ENCODE measurements around the gene WASF3.

The WASF3 gene

DNA sequence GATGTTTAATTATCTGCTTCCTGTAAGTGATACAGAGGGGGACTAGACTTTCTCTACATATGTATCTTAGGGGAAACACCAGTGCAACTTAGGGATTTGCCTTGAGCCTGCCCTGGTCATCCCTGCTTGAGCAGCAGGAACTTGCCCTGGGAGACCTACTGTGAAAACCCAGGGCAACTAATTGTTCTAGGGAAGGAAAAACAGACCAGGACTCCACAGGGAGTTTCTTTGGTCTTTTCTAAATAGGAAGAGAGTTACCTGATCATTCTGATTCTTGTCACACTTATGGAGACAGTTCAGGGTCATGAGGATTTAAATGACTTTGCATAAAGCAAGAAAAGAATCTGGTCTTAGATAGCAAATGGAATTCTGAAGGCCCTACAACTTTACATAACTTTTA is 89.1 kb downstream of the WASF3 start:
- Mint-ChIP-seq H3K27ac (peak overlapping the region in 1 of 3 experiments; percentile 21), H3K9me3 (peaks cover 20% of the 10 kb centered on the region), H3K4me1 (no peaks in the 10 kb centered on the region)

DNA sequence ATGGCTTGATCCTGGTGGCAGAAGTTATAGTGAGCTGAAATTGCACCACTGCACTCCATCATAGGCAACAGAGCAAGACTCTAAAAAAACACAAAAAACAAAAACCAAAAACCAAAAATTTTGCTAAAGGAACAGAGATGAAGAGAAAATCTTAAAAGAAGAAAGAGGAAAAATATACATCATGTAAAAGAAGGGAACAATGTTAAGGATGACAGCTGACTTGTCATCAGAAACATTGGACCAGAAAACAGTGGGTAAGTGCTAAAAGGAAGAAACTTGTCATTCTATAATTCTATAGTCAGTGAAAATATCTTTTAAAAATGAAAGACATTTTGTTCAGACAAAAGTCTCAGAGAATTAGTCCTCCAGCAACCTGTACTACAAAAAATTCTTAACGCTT is 93.8 kb downstream of the WASF3 start:
- H3K4me3 Mint-ChIP-seq: no peak overlapping the region
- no peaks in the 10 kb centered on the region for H3K4me1 Mint-ChIP-seq
- no peak overlapping the region for H3K27ac Mint-ChIP-seq
- H3K36me3 Mint-ChIP-seq (ENCODE audit: low read depth): peaks cover 52% of the 10 kb centered on the region
- TF ChIP-seq, protein P1, sequence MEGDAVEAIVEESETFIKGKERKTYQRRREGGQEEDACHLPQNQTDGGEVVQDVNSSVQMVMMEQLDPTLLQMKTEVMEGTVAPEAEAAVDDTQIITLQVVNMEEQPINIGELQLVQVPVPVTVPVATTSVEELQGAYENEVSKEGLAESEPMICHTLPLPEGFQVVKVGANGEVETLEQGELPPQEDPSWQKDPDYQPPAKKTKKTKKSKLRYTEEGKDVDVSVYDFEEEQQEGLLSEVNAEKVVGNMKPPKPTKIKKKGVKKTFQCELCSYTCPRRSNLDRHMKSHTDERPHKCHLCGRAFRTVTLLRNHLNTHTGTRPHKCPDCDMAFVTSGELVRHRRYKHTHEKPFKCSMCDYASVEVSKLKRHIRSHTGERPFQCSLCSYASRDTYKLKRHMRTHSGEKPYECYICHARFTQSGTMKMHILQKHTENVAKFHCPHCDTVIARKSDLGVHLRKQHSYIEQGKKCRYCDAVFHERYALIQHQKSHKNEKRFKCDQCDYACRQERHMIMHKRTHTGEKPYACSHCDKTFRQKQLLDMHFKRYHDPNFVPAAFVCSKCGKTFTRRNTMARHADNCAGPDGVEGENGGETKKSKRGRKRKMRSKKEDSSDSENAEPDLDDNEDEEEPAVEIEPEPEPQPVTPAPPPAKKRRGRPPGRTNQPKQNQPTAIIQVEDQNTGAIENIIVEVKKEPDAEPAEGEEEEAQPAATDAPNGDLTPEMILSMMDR (IDR thresholded peaks at IDR 0.05; ENCODE audit: unreplicated experiment in 3 of 3): no peak
- H3K9me3 Mint-ChIP-seq: peaks cover 17% of the 10 kb centered on the region
- H3K27me3 Mint-ChIP-seq (ENCODE audit: low read depth): no peaks in the 10 kb centered on the region

More for the DNA sequence above, 89.1 kb downstream of the WASF3 start:
- Mint-ChIP-seq H3K36me3 (ENCODE audit: low read depth) (peaks cover 79% of the 10 kb centered on the region), H3K27me3 (ENCODE audit: low read depth) (no peaks in the 10 kb centered on the region), H3K4me3 (no peak overlapping the region)
- TF ChIP-seq, protein P1 (IDR thresholded peaks at IDR 0.05; ENCODE audit: unreplicated experiment in 3 of 3): no peak

DNA sequence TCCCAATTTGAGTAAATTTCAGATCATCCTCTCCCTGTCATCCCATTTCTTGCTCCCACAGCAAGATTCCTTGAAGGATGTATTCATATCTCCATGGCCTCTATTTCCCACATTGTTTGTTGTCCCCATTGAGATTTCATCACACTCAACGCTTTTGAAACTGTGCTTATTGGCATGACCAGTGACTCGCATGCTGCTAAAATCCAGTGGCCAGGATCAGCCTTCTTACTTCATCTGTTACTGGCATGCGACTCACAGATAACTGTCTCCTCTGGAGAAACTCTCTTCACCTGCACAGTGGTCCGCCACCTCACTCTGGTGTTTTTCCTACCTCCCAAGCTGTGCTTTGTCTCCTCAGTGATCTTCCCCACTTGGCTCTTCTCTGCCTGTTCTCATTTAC is 95.8 kb downstream of the WASF3 start:
- TF ChIP-seq, protein P1 (IDR thresholded peaks at IDR 0.05; ENCODE audit: unreplicated experiment in 3 of 3): no peak
- Mint-ChIP-seq H3K27me3 (ENCODE audit: low read depth) (no peaks in the 10 kb centered on the region), H3K4me1 (no peaks in the 10 kb centered on the region), H3K36me3 (ENCODE audit: low read depth) (peaks cover 36% of the 10 kb centered on the region), H3K27ac (no peak overlapping the region), H3K4me3 (no peak overlapping the region), H3K9me3 (peaks cover 14% of the 10 kb centered on the region)

DNA sequence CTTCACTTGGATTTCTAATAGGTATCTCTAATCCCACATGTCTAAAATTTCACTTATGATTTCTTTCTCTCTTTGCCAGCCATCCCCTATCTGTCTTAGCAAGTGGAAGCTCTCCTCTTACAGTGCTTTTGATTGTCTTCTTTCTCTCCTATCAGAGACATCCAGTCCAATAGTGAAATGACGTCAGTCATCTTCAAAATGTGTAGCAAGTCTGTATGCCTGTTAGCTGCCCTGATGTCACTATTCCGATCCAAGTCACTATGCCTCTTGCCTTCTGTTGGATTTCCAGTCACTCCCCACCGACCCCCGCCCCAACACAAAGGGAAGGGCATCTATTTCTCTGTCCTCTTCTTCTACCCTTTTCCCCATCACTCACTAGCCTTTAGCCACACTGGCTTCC is 96.4 kb downstream of the WASF3 start:
- H3K36me3 Mint-ChIP-seq (ENCODE audit: low read depth): peaks cover 30% of the 10 kb centered on the region
- H3K9me3 Mint-ChIP-seq: peaks cover 14% of the 10 kb centered on the region
- H3K27me3 Mint-ChIP-seq (ENCODE audit: low read depth): no peaks in the 10 kb centered on the region
- no peak overlapping the region for H3K27ac Mint-ChIP-seq
- H3K4me1 Mint-ChIP-seq: no peaks in the 10 kb centered on the region
- TF ChIP-seq, protein P1 (IDR thresholded peaks at IDR 0.05; ENCODE audit: unreplicated experiment in 3 of 3): no peak
- H3K4me3 Mint-ChIP-seq: no peak overlapping the region

DNA sequence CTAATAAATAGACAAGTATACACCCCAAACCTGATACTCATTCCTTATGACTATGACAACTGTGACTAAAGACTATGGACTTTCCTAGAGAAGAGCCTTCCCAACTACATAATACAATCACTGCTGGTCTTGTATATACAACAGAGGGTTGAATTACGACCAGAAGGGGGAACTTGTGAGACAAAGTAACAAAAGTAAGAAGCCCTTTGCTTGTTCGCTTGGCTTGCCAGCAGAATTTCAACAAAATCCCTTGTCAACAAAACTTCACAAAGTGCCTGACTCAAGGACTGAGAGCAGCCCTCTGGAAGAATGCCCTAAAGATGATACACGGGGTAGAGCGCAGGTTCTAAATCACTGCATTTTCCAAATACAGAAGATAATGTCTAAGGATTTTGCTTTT is 99.4 kb downstream of the WASF3 start:
- Mint-ChIP-seq H3K27me3 (ENCODE audit: low read depth) (no peaks in the 10 kb centered on the region), H3K4me3 (no peak overlapping the region), H3K36me3 (ENCODE audit: low read depth) (peaks cover 4% of the 10 kb centered on the region), H3K9me3 (no peaks in the 10 kb centered on the region), H3K4me1 (peaks cover 8% of the 10 kb centered on the region), H3K27ac (no peak overlapping the region)
- TF ChIP-seq, protein P1 (IDR thresholded peaks at IDR 0.05; ENCODE audit: unreplicated experiment in 3 of 3): peak in 1 of 3 experiments; percentile 8

Data from nephron (organoid).